Stimulated activated naive CD4-positive, alpha-beta T cell (primary cell): Measurements from ENCODE around the gene DPCD.
"Not testable (repeated sequence)": the region's sequence is repeated elsewhere in the genome, so short reads cannot be mapped to it uniquely, and the experiment has no call there.

ENCODE experiments used
- DNase-seq, 6 experiments: peaks; one replicate each; lab custom pipeline; 2025; lab: John Stamatoyannopoulos, UW

Gene DPCD

DNA sequence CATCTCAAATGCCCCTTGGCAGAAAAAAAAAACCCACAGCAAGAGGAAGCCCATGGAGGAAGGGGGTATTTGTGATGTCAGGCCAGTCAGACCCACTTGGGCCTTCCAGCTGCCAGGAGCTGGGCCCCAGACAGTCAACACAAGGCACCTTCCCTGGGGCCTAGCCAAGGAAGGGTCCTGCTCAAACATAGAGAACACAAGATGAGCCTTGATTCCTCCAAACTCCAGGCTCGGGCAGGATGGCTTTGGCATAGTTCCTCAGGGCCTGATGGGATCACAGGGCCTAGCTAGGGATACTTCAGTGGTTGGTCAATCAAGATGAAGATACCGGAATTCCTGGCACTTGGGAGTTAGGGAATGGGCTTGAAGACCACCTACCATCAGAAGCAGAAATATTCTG, 30.8 kb downstream of the DPCD start:
- DNase-seq = no peak

GRCh38 chr10:101619983-101620382, 31.9 kb downstream of the DPCD start:
- no peak for DNase-seq

DNA sequence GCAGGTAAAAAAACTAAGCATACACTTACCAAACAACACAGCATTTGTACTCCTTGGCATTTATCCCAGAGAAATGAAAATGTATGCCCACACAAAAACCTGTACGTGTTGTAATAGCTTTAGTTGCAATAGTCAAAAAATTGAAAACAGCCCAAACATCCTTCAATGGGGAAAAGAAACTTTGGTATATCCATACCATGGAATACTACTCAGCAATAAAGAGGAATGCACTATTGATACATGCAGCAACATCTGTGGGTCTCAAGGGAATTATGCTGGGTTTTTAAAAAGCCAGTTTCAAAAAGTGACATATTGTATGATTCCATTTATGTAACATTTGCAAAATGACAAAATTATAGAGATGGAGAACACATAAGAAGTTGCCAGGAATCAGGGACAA, 35.4 kb downstream of the DPCD start:
- no peak for DNase-seq

DNA sequence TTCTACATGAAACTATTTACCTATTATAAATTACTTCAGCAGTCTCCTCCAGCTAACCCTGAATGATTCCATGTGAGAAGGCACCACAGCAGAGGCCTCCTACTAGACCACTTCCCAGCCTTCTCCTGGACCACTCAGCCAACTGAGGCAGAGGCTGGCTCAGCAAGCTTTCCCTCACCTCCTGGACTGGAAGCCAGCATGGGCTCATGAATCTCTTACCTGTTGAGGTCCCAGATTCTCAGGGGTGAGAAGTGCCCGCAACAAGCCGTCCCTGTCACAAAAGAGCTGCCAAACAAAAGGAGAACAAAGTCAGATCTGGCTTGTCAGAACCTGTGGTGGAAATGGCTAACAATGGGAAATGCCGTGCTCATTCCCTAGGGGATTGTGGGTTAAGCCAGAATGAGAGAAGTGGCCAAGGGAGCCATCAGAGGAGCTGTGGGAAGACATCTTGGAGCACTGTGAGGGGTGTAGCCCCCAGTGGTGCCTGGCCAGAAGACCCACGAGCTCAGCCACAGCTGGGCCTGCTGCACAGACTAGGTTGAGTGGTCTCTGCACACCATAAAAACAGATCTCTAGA, 36.5 kb downstream of the DPCD start:
- no peak for DNase-seq

GRCh38 chr10:101625821-101626412, 37.8 kb downstream of the DPCD start:
- no peak for DNase-seq

DNA sequence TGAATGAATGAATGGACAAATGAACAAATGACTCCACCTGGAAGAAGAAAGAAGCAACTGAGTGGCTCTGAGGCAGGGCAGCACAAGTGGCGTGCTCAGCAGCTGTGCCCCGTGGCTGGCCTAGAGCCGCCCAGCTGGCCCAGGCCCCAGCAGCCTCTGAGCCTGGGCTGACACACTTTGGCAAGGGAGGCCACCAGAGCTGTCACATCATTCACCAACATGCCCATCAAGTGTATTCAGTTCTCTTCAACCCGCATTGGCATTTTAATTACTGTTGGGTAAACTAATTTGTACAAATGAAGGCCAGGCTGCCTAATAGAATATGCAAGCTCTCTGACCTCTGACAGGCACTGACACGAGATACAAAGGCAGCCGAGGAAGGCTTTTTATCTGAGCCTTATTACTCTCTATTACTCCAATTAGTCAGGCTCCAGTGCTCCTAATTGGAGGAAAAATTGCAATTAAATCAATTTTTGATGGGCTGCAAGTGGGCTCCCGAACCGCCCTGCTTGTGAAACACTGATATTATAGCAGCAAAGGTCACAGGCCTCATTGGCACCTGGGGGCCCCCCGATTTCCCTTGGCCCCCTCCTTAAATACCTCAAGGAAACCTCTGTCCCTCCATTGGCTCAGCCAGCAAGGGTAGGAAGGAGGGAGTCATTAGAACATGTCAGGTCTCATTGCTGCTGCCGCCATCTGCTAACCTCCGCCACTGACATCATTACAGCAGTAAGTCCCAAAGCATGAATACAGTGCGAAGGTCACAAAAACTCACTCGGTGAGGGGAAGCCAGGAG, 41.9 kb downstream of the DPCD start:
- DNase-seq = no peak

GRCh38 chr10:101630633-101630920, 42.5 kb downstream of the DPCD start:
- DNase-seq = no peak

DNA sequence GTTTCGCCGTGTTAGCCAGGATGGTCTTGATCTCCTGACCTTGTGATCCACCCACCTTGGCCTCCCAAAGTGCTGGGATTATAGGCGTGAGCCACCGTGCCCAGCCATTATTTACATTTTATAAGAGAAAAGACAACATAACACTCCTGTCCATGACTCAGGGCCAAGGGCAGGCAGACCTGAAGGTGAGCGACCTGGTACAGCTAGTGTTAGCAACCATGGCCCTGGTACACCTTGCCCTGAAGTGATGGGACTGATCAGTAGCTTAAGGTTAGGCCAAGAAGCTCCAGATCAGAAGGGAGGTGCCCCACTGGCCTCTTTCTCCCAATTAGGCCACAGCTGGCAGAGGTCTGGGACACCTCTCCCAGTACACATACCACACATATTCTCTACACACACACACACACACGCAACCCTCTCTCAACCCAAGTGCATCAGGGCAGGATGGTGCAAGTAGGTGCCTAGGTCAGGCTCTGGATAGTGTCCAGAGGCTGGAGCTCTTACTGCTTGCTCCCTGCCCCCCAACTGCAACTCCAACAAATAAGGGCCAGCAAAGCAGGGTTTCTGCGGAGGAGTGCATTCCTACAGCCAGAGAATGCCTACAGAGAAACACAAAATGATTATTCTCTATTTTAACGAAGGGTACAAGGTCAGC, 43.8 kb downstream of the DPCD start:
- DNase-seq = no peak

- not testable (repeated sequence) for DNase-seq
Measured at GRCh38 chr10:101633510-101633909, 45.4 kb downstream of the DPCD start.

DNA sequence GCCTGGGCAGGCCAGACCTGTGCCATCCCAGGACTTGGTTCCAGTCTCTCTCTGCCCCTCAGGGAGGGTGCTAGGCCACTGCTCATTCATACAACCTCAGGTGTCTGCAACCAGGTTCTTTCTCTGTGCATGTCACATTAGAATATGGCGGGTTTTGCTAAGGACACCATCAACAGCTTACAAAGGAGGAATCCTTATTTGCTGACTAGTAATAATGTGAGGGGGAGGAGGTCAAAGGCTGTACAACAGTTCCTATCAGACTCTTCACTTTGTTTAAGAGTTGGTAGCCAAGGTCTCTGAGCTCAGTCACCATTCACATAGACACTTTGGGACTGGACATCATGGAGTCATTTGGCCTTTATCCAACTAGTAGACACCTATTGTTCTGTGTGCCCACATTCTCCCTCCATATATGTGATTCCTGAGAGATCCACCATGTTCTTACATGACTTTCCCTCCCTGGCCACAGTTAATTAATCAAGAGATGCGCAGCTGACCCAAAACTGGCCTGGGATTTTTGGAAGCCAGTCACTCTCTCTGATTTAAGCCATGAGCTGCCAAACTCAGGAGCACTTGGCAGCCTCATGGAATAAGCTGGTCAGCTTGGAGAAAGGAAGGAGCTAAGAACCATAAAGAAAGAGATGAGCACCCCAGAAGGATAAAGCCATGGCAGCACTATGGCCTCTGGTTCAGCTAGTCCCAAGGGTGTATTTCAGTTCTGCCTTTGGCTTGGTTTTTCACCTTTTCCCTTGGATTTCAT, 51.2 kb downstream of the DPCD start:
- DNase-seq = no peak

- DNase-seq = no peak
Measured at GRCh38 chr10:101643546-101643945, 55.4 kb downstream of the DPCD start.

- no peak for DNase-seq
Measured at GRCh38 chr10:101644002-101644401, 55.9 kb downstream of the DPCD start.

GRCh38 chr10:101645659-101646058, 57.5 kb downstream of the DPCD start:
- no peak for DNase-seq

- no peak for DNase-seq
Measured at GRCh38 chr10:101646364-101646763, 58.2 kb downstream of the DPCD start.

DNA sequence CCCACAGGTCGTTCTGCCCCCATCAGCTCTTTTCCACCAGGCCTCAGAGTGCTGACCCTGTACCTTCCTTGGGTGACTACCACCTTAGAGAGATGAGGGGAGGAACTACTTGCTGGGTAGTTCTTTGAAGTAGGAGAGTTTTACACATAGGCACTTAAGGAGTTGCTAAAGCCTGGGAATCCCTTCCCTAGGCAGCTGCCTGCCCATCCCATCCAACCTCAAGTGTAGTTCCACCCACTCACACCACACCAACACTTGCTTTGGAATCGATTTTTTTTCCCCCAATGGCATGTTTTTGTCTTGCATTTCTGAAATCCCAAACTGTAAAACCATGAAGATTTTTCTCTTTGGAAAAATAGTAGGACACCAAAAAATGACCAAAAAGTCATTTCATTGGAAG, 59.1 kb downstream of the DPCD start:
- no peak for DNase-seq

DNA sequence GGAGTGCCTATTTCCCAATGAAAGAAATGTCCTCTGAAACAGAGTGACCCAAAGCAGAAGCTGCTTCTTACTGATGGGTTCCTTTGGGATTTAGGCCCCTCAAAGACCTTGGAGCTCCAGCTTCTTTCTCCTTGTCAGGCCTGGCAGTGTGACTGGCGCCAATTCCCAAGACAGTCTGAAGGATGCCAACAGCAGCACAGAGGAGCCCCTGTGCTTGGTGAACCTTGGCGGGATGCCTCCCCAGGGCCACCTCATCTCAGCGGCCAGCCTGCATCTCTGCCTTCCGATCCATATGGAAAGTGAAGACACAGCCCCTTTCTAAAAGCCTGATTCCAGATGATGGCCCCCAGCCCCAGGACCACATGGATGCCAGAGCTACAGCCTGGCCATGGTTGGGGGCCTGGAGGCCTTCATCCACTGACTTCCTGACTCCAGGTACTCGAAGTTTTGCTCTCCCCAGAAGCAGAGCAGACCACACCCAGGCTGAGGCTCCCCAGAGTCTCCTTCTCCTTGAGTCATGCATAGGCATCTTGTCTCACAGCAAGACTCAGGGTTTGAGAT, 61.5 kb downstream of the DPCD start:
- no peak for DNase-seq

DNA sequence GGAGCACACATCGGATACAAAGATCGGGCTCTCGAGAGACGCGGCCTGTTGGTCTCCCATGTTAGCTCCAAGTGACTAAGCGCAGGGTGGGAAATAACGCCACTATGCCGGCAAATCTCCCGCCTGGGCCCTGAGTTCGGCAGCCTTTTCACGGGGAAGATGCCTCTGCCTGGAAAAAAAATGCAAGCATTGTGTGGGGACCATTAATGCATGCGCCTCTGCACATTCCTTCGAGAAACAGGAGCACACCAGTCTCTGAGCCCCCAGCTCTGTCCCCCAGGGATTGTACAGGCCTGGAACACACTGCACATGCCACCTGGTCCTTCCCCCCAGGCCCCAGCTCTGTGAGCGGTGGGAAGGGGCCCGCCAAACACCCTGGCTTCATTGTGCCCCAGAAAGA, 62.7 kb downstream of the DPCD start:
- DNase-seq = no peak

DNA sequence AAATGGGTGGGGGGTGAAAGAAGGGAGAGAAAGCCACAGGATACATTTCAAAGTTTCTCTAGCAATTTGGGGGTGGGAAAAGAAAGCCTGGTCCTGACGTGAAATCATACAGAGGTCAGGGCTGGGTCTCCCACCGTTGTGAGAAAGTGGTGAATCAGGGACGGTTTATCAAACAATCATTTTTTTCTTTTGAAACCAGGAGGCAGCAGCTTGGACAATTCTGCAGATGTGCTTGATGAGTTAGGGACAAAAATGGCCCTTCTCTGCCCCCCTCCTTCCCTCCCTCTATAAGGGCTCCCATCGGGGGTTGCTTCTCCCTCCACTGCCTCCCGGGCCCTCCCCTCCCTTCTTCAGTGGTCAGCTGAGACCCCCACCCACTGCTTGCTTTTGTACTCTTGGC, 63.2 kb downstream of the DPCD start:
- no peak for DNase-seq

GRCh38 chr10:101653536-101653935, 65.4 kb downstream of the DPCD start:
- DNase-seq = no peak

DNA sequence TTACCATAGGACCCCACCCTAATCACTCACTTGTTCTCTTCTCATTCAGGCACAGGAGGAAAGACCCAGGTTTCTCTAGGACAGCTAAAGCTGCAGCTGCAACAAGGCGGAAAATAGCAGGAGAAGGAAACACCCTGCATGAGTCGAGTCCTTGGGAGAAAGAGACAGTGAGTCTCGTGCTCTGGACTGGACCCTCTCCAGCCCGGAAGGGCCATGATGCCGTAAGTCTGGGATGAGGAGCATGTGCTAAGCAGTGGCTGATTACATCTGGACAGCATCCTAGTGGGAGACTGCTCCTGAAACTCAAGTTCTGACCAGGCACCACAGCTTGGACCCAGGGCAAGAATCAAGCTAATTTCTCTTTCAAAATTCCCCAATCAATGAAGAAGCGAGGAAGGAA, 67.4 kb downstream of the DPCD start:
- DNase-seq = no peak

DNA sequence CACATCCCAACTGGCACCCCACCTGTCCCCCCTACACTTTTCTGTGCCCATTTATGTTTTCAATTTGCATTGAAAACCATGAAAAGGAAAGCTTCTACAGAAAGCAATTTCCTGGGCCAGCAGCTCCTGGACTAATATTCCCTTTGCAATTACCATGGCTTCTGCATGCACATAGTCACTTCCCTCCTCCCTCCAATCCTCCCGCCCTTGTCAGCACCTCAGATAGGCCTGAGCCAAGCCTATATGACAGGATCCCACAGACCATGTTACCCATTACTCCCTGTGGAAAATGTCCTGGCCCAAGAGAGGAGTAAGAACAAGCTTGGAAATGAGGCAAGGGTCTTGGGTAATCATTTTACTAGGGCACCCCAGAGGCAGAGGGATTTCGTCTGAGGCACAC, 68.8 kb downstream of the DPCD start:
- no peak for DNase-seq

GRCh38 chr10:101658975-101659374, 70.9 kb downstream of the DPCD start:
- no peak for DNase-seq
